B cell (primary cell): Measurements from ENCODE around the gene VSTM2A. TPM values are rescaled to one million over a fixed set of nuclear protein-coding genes. Genes with fewer than 3 reads are reported as not detected.

Experiments used
- ATAC-seq: fragments of 200-7000 bp; cut with Tn5 transposase; one replicate; pipeline ENCODE4 v1.10.0; 2021; ENCODE audit warnings: low read depth, mild to moderate bottlenecking, moderate number of reproducible peaks, moderate library complexity
- CTCF ChIA-PET: fragments of 350-600 bp; sonication (Branson Sonifier 250); formaldehyde crosslinking; loops from one replicate; lab custom pipeline; 2021; ENCODE audit warnings: antibody characterized with exemption, inconsistent platforms; lab: Charles Lee
- POLR2A ChIA-PET: fragments of 350-600 bp; sonication (Branson Sonifier 250); formaldehyde crosslinking; loops from one replicate; lab custom pipeline; 2021; ENCODE audit warnings: antibody characterized with exemption; lab: Charles Lee
- DNase-seq: peaks from one replicate; pipeline ENCODE4 v3.0.0; 2013
- H2AFZ ChIP-seq: 2 replicates; pipeline ENCODE4 v1.6.1; 2012; ENCODE audit warnings: mild to moderate bottlenecking, low read depth, low read length; ENCODE audit not compliant: insufficient read depth, poor library complexity, severe bottlenecking
- H3K27ac ChIP-seq, 2 donors: 1 replicate in 1 of 2; 2 replicates in 1 of 2; pipeline ENCODE4 v1.5.1; 2012 to 2013; ENCODE audit warnings: low read length in 2 of 2, mild to moderate bottlenecking in 2 of 2, moderate library complexity in 1 of 2
- H3K27me3 ChIP-seq, 4 experiments: fragments of 200-600 bp in 1 of 4; sonication (generic) in 1 of 4; replicated peaks in 1 of 4; 1 replicate in 2 of 4; 2 replicates in 2 of 4; pipeline versions ENCODE4 v1.6.1 to v1.7.0; 2013 to 2016; ENCODE audit warnings: low read length in 3 of 4, mild to moderate bottlenecking in 2 of 4, mixed read lengths in 1 of 4, moderate library complexity in 1 of 4; ENCODE audit not compliant: insufficient read depth in 4 of 4, control insufficient read depth in 3 of 4; ENCODE audit errors: control extremely low read depth in 1 of 4
- H3K36me3 ChIP-seq, 2 experiments: replicated peaks in 1 of 2; 1 replicate in 1 of 2; 2 replicates in 1 of 2; pipeline versions ENCODE4 v1.6.1 to v1.7.1; 2013; ENCODE audit warnings: low read length in 1 of 2; ENCODE audit not compliant: insufficient read depth in 2 of 2, control insufficient read depth in 1 of 2; ENCODE audit errors: control extremely low read depth in 1 of 2, extremely low read depth in 1 of 2
- H3K4me1 ChIP-seq, 2 donors: fragments of 200-600 bp in 1 of 2; sonication (generic) in 1 of 2; 1 replicate in 1 of 2; 2 replicates in 1 of 2; pipeline versions ENCODE4 v1.5.1 to v1.6.1; 2013 to 2017; ENCODE audit warnings: low read length in 2 of 2; ENCODE audit not compliant: control insufficient read depth in 2 of 2, insufficient read depth in 2 of 2
- H3K4me2 ChIP-seq: replicated peaks from 2 replicates; pipeline ENCODE3; 2012; ENCODE audit warnings: mild to moderate bottlenecking, low read depth, low read length; ENCODE audit not compliant: poor library complexity, severe bottlenecking
- H3K4me3 ChIP-seq, 5 experiments: fragments of 200-600 bp in 1 of 5; sonication (generic) in 1 of 5; 1 replicate in 3 of 5; 2 replicates in 2 of 5; pipeline versions ENCODE4 v1.5.1 to v1.7.0; 2011 to 2016; ENCODE audit warnings: low read length in 4 of 5, mild to moderate bottlenecking in 4 of 5, low read depth in 2 of 5, control low read depth in 1 of 5, moderate library complexity in 1 of 5; ENCODE audit not compliant: insufficient read depth in 1 of 5; ENCODE audit errors: control extremely low read depth in 1 of 5, extremely low read depth in 1 of 5
- H3K79me2 ChIP-seq: fragments of 200-600 bp; sonication (generic); one replicate; pipeline ENCODE4 v1.6.0; 2016; ENCODE audit warnings: low read length; ENCODE audit not compliant: control insufficient read depth, insufficient read depth
- H3K9ac ChIP-seq: fragments of 200-600 bp; sonication (generic); 2 replicates; pipeline ENCODE4 v1.6.1; 2017; ENCODE audit warnings: mild to moderate bottlenecking, low read length, moderate library complexity
- H3K9me3 ChIP-seq, 3 donors: one replicate each; pipeline versions ENCODE4 v1.6.1 to v1.7.1; 2013; ENCODE audit warnings: low read length in 2 of 3; ENCODE audit not compliant: control insufficient read depth in 2 of 3, insufficient read depth in 1 of 3; ENCODE audit errors: control extremely low read depth in 1 of 3
- H4K20me1 ChIP-seq: 2 replicates; pipeline ENCODE4 v1.6.0; 2012; ENCODE audit warnings: mild to moderate bottlenecking, low read length; ENCODE audit not compliant: insufficient read depth, control insufficient read depth, poor library complexity, severe bottlenecking
- H3K27ac Mint-ChIP-seq: one replicate; pipeline ENCODE4 v1.8.0; 2021; ENCODE audit warnings: mixed read lengths
- H3K27me3 Mint-ChIP-seq: one replicate; pipeline ENCODE4 v1.8.0; 2021; ENCODE audit warnings: mixed read lengths
- H3K4me1 Mint-ChIP-seq: one replicate; pipeline ENCODE4 v1.8.0; 2021; ENCODE audit warnings: mixed read lengths
- H3K4me3 Mint-ChIP-seq: one replicate; pipeline ENCODE4 v1.8.0; 2021; ENCODE audit warnings: mixed read lengths
- H3K9me3 Mint-ChIP-seq: one replicate; pipeline ENCODE4 v1.8.0; 2022; ENCODE audit warnings: mixed read lengths; ENCODE audit not compliant: insufficient read depth
- EZH2 ChIP-seq: IDR thresholded peaks from 2 replicates; pipeline ENCODE4 v1.6.1; 2012; ENCODE audit warnings: borderline replicate concordance, low read depth, mild to moderate bottlenecking, moderate library complexity, low read length; ENCODE audit not compliant: insufficient read depth, poor library complexity, severe bottlenecking
- WGBS: methylation state at CpG from one replicate; pipeline ENCODE4 v1.1.5; 2013; ENCODE audit warnings: missing lambda C conversion rate; ENCODE audit not compliant: insufficient coverage; 5-methylcytosine and 5-hydroxymethylcytosine counted together
- intact Hi-C: fragments of 100-400 bp; cut with micrococcal nuclease; formaldehyde crosslinking; loops from one replicate; pipeline ENCODE4 v1.10.0; 2022
- polyA plus RNA-seq: library from polyadenylated mRNA; depleted of rRNA; stranded (reverse); fragments of >200 nt; gene quantifications from 2 replicates; pipeline ENCODE4 v1.2.3, GENCODE V29; 2012
- small RNA-seq: library from RNA; depleted of rRNA; stranded (forward); fragments of <200 nt; gene quantifications from one replicate; pipeline ENCODE3, GENCODE V24; 2012; ENCODE audit warnings: low replicate concordance, low read depth; ENCODE audit not compliant: insufficient read length
- total RNA-seq, 2 donors: library from RNA; stranded (reverse); fragments of 120-200 nt in 1 of 2; gene quantifications; 1 replicate in 1 of 2; 2 replicates in 1 of 2; pipeline versions ENCODE4 v1.2.3 to v1.2.4, GENCODE V29; 2013 to 2022
- TF ChIP-seq, protein P1 (sequence below): fragments of 200-600 bp; IDR thresholded peaks from one replicate; pipeline ENCODE4 v1.8.0; 2022; ENCODE audit warnings: antibody characterized with exemption, mild to moderate bottlenecking

The VSTM2A gene
- total and polyA plus RNA-seq, 2 donors (not counting 1 experiment from before 2014, with no cell fraction given): not detected

- WGBS: no CpG with 5 or more reads among the region's 2 CpGs
- ATAC-seq: no peak
- Histone ChIP-seq H4K20me1 (no peaks in the 10 kb centered on the region), H3K79me2 (no peaks in the 10 kb centered on the region), H3K9ac (no peak overlapping the region), H3K27ac (no peak overlapping the region), H3K9me3 (peaks cover 0 to 4% (median 0%) of the 10 kb centered on the region in 3 donors), H3K36me3 (no peaks in the 10 kb centered on the region), H3K27me3 (no peaks in the 10 kb centered on the region), H3K4me3 (no peak overlapping the region), H3K4me2 (no peak overlapping the region), H2AFZ (no peak overlapping the region), H3K4me1 (no peaks in the 10 kb centered on the region)
- DNase-seq: no peak
- no peak overlapping the region for H3K4me3 Mint-ChIP-seq
- CTCF ChIA-PET: no interaction called here
- TF ChIP-seq, protein P1, sequence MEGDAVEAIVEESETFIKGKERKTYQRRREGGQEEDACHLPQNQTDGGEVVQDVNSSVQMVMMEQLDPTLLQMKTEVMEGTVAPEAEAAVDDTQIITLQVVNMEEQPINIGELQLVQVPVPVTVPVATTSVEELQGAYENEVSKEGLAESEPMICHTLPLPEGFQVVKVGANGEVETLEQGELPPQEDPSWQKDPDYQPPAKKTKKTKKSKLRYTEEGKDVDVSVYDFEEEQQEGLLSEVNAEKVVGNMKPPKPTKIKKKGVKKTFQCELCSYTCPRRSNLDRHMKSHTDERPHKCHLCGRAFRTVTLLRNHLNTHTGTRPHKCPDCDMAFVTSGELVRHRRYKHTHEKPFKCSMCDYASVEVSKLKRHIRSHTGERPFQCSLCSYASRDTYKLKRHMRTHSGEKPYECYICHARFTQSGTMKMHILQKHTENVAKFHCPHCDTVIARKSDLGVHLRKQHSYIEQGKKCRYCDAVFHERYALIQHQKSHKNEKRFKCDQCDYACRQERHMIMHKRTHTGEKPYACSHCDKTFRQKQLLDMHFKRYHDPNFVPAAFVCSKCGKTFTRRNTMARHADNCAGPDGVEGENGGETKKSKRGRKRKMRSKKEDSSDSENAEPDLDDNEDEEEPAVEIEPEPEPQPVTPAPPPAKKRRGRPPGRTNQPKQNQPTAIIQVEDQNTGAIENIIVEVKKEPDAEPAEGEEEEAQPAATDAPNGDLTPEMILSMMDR: no peak
- TF ChIP-seq EZH2: no peak
- H3K27ac Mint-ChIP-seq: no peak overlapping the region
- H3K4me1 Mint-ChIP-seq: no peaks in the 10 kb centered on the region
- POLR2A ChIA-PET: no interaction called here
- intact Hi-C loops: no loop called here
- no peaks in the 10 kb centered on the region for H3K27me3 Mint-ChIP-seq
- no peaks in the 10 kb centered on the region for H3K9me3 Mint-ChIP-seq
Measured at GRCh38 chr7:54615537-54615936, 73.4 kb downstream of the VSTM2A start.

Small RNAs within 50 kb of the gene (small RNA-seq; reads per million reads assigned to genes)
- not detected for gene RNU6-1125P

Other genes with a start within 250 kb of the VSTM2A start
- gene SEC61G, start 216.8 kb downstream of the VSTM2A start, total RNA-seq: 23.6 and 26.8 TPM in 2 replicates
- gene SEC61G, start 216.8 kb downstream of the VSTM2A start, polyA plus RNA-seq: 60.9 and 254 TPM in 2 replicates